Transverse colon (tissue), 4 donors: Measurements from ENCODE around the gene SDR42E2.

Experiments
- POLR2A ChIP-seq: fragments of 450-650 bp; IDR thresholded peaks from one replicate; pipeline ENCODE4 v1.6.1; 2016; ENCODE audit warnings: antibody characterized with exemption, mild to moderate bottlenecking, moderate library complexity
- POLR2AphosphoS5 ChIP-seq, 3 donors: sonication (generic); formaldehyde crosslinking; IDR thresholded peaks; one replicate each; pipeline ENCODE4 v1.6.1; 2016; ENCODE audit warnings: antibody characterized with exemption in 3 of 3
- TF ChIP-seq, protein P1 (sequence below), 5 experiments: fragments of 200-600 bp in 3 of 5; fragments of 450-650 bp in 2 of 5; sonication (generic) in 3 of 5; IDR thresholded peaks; 1 replicate in 2 of 5; 2 replicates in 3 of 5; pipeline ENCODE4 v1.5.1; 2016 to 2017; ENCODE audit warnings: antibody characterized with exemption in 5 of 5, inconsistent platforms in 3 of 5, mild to moderate bottlenecking in 2 of 5, moderate library complexity in 1 of 5

DNA sequence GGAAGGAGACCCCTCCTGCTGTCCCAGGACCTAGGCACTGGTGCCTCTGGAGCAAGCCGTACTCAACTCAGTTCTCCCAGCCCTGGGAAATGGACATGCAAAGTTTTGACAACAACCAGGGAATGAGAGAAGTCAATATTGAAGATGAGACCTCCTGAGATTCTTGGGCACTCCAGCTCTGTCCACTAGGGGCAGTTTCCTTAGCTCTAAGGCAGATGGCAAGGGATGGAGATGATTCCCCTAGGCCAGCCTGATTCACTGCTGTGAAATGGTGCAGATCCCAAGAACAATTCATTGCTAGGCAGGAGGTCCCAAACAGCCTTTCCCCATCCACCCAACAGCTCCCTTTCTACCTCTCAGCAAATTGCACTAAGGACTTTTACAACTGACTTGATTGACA is 20.5 kb upstream of the SDR42E2 start:
- TF ChIP-seq POLR2AphosphoS5 (IDR thresholded peaks at IDR 0.05) (no peak), POLR2A (no peak)
- TF ChIP-seq, protein P1, sequence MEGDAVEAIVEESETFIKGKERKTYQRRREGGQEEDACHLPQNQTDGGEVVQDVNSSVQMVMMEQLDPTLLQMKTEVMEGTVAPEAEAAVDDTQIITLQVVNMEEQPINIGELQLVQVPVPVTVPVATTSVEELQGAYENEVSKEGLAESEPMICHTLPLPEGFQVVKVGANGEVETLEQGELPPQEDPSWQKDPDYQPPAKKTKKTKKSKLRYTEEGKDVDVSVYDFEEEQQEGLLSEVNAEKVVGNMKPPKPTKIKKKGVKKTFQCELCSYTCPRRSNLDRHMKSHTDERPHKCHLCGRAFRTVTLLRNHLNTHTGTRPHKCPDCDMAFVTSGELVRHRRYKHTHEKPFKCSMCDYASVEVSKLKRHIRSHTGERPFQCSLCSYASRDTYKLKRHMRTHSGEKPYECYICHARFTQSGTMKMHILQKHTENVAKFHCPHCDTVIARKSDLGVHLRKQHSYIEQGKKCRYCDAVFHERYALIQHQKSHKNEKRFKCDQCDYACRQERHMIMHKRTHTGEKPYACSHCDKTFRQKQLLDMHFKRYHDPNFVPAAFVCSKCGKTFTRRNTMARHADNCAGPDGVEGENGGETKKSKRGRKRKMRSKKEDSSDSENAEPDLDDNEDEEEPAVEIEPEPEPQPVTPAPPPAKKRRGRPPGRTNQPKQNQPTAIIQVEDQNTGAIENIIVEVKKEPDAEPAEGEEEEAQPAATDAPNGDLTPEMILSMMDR (IDR thresholded peaks at IDR 0.05): peak in 2 of 5 experiments; percentile 9 to 13
